Measurements from ENCODE around the gene IRAK3.
A peak's percentile ranks its signal among the peaks of the same experiment; 100 is the strongest.
"Not testable (repeated sequence)": the region's sequence is repeated elsewhere in the genome, so short reads cannot be mapped to it uniquely, and the experiment has no call there.

The IRAK3 gene

DNA sequence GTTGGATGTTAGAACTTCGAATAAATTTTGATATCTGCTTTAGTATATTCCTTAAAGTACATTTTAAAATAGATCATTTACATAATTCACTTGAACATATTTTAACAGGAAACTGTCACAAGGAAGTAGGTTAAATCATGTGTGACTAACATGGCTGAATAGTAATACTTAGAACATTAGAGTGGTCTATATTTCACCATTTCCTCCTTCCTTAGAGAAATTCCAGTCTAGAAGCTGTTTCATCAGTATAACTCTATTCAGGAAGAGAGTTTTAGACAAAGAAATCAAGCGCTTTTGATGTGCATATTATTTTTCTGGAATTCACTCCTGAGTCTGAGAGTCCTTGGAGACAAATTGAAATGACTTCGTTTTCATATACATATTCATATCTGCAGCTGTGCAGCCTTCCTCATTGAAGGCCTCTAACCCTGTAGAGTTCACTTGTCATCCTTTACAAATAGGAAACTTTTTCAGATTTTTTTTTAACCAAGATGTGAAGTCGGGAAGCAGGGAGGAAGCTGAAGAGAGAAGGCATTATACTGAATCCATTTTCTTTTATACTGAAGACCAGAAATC is 28.4 kb downstream of the IRAK3 start:
- H3K27ac Mint-ChIP-seq, result no peak overlapping the region
- peaks cover 22% of the 10 kb centered on the region for H3K27me3 Mint-ChIP-seq

DNA sequence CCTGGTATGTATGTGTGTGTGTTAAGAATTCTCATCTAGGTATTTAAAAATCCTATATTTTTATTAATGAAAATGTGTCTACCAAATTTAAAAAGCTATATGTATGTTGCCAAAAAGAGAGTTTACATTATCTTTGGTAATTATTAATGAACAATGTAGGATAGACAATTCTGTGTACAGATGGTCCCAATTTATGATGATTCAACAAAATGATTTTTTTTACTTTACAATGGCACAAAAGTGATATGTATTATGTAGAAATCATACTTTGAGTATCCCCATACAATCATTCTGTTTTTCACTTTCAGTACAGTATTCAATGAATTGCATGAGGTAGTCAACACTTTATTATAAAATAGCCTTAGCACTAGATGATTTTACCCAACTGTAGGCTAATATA is 39.4 kb downstream of the IRAK3 start:
- Mint-ChIP-seq H3K27ac (no peak overlapping the region), H3K4me3 (no peak overlapping the region), H3K27me3 (peaks cover 12% of the 10 kb centered on the region), H3K36me3 (ENCODE audit: low read depth) (no peaks in the 10 kb centered on the region), H3K4me1 (ENCODE audit: low read depth) (no peaks in the 10 kb centered on the region), H3K9me3 (no peaks in the 10 kb centered on the region)
- DNase-seq, result no peak

More for the DNA sequence above, 28.4 kb downstream of the IRAK3 start:
- peaks cover 9% of the 10 kb centered on the region for H3K9me3 Mint-ChIP-seq
- H3K4me1 Mint-ChIP-seq (ENCODE audit: low read depth), result peaks cover 3% of the 10 kb centered on the region
- H3K4me3 Mint-ChIP-seq, result no peak overlapping the region
- no peak for DNase-seq
- peaks cover 2% of the 10 kb centered on the region for H3K36me3 Mint-ChIP-seq (ENCODE audit: low read depth)

DNA sequence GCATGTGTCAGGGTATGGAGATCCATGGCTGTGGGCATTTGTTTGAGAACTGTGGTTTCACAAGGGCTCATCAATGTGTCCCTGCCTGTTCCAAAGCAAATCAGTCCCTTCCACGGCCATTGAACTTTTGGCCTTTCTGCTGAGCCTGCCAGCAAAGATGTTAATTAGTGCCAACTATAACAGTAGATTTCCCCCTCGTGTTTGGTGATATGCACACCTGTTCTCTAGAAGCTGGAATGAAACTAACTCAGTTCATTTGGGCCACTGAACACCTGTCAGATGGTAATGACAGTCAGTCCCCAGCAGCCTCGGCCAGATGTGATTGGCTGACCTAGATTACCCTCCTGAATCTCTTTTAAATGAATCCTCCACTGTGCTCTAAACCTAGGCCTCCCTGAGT is 43.2 kb downstream of the IRAK3 start:
- Mint-ChIP-seq H3K4me3 (no peak overlapping the region), H3K4me1 (ENCODE audit: low read depth) (peaks cover 6% of the 10 kb centered on the region), H3K27ac (no peak overlapping the region), H3K27me3 (peaks cover 33% of the 10 kb centered on the region), H3K9me3 (no peaks in the 10 kb centered on the region), H3K36me3 (ENCODE audit: low read depth) (no peaks in the 10 kb centered on the region)
- DNase-seq, result no peak

DNA sequence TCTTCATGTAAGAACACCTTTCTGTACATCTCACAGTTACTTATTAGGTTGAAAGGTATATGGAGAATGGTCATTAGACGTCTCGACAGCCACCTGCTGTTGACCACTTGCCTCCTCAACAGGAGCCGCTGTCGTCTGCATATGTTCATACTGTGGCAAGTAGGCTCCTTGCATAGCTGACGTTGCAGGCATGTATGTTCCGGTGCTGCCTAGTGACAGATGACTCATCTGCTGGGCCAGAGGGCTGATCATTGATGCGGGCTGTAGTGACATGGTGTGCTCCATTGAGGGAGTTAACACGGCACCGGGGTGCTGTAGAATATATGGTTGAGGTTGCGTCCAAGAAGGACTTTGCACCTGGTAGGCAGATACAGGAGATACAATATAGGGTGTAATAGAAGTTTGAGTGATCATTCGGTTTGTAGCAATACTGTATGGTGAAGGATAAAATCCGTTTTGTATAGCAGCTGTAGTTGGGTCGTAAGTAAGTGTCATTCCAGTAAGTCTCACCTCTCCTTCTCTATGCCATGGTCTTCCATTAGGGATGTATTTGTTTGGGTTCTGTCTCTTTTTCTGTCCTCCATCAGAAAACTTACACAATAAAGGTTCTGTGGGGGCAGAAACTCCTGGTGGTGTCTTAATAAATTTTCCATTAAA is 45.2 kb downstream of the IRAK3 start:
- H3K4me3 Mint-ChIP-seq; H3K4me1 Mint-ChIP-seq (ENCODE audit: low read depth); H3K36me3 Mint-ChIP-seq (ENCODE audit: low read depth); H3K27ac Mint-ChIP-seq; H3K9me3 Mint-ChIP-seq: not testable (repeated sequence)
- peaks cover 36% of the 10 kb centered on the region for H3K27me3 Mint-ChIP-seq
- peak; percentile 36 for DNase-seq

DNA sequence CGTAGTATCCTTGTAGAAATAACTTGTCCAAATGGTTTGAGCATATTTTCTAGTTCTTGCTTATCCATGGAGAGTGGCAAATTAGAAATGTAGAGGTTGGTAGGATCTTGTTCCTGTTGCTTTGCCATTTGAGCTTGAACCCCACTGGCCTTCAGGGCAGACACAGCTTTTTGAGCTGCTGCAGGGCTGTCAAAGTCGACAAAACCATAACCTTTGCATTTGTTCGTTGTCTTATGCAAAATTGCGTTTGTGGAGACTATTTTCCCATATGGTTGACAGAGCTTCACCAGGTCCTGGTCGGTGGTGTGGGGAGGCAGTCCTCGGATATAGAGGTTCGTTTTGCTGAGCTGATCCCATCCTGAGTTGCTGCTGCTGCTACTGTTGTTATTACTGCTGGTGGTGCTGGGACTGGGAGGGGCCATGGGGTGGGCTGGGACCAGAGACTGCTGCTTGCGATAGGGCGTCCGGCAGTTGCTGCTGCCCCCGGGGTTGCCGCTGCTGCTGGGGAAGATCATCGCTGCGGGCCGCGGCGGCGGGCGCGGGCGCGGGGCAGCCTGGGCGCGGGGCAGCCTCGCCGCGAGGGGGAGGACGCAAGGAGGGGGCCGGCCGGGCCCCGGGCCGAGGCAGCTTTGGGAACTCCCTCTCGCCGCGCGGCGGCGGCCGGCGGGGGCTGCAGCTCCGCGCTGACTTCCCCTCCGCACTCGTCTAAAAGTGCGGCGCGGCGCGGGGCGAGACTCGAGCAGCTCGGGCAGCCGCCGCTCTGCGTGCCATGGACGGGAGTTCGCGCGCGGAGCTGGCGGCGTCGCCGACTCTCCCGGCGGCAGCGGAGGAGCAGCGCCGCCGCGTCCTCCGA is 46.0 kb downstream of the IRAK3 start:
- peak; percentile 62 for DNase-seq
- not testable (repeated sequence) for H3K9me3 Mint-ChIP-seq; H3K36me3 Mint-ChIP-seq (ENCODE audit: low read depth); H3K4me1 Mint-ChIP-seq (ENCODE audit: low read depth); H3K27ac Mint-ChIP-seq
- H3K4me3 Mint-ChIP-seq, result peak overlapping the region; percentile 65
- H3K27me3 Mint-ChIP-seq, result peaks cover 41% of the 10 kb centered on the region

DNA sequence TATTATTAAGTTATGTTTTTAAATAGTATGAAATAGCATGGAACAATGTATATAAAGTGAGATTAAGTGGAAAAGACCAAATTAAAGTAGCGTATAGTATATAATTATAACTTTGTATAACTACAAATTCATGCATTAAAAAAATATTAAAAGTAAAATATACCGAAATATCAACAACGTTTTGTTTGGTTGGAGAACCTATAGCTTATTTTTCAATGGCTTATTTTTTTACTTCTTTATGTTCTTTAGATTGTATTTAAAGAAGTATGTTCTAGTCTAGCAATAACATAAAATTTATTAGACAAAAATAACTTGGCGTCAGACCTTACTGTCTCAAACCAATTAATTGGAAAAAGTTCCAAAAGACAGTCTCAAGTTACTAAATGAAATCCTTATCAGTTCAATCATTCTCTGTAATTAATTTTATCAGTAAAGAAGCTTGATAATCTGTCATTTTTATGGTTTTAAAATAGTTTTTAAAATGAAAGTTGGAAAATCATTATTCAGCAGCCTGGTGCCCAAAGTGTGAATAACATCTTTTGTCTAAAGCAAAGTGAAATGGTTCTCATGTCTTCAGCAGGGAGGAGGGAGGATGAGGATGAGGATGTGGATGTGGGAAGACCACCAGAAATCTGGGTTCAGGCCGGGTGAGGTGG is 46.7 kb downstream of the IRAK3 start:
- peaks cover 47% of the 10 kb centered on the region for H3K27me3 Mint-ChIP-seq
- H3K4me3 Mint-ChIP-seq, result peak overlapping the region; percentile 61
- no peaks in the 10 kb centered on the region for H3K9me3 Mint-ChIP-seq
- H3K4me1 Mint-ChIP-seq (ENCODE audit: low read depth), result peaks cover 6% of the 10 kb centered on the region
- no peak overlapping the region for H3K27ac Mint-ChIP-seq
- DNase-seq, result no peak
- H3K36me3 Mint-ChIP-seq (ENCODE audit: low read depth), result no peaks in the 10 kb centered on the region

DNA sequence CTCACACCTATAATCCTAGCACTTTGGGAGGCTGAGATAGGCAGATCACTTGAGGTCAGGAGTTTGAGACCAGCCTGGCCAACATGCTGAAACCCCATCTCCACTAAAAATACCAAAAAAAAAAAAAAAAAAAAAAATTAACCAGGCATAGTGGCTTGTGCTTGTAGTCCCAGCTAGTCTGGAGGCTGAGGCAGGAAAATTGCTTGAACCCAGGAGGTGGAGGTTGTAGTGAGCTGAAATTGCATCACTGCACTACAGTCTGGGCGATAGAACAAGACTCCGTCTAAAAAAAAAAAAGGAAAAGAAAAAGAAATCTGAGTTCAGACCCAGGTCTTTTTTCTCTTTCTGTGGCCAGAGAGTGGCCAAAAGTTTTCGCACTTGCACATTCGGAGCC is 47.3 kb downstream of the IRAK3 start:
- H3K9me3 Mint-ChIP-seq; DNase-seq; H3K27ac Mint-ChIP-seq; H3K36me3 Mint-ChIP-seq (ENCODE audit: low read depth); H3K4me1 Mint-ChIP-seq (ENCODE audit: low read depth): not testable (repeated sequence)
- Mint-ChIP-seq H3K27me3 (peaks cover 51% of the 10 kb centered on the region), H3K4me3 (peak overlapping the region; percentile 61)

DNA sequence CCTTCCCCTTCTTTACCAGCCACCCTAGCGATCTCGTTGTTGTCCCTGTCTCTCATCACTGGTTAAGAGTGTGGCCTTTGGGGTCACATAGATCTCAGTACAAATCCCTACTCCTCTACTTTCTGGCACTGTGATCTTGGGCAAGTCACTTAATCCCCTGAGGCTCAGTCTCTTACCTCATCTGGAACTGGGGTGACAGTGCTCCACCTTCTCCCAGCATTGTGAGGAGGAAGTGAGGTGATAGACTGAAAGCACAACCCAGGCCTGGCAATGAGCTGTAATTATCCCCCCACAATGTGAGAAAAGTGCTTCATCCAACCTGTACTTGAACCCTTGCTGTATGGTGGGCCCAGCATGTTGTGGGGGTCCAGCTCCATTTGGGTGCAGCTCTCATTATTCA is 48.0 kb downstream of the IRAK3 start:
- H3K9me3 Mint-ChIP-seq, result no peaks in the 10 kb centered on the region
- no peaks in the 10 kb centered on the region for H3K36me3 Mint-ChIP-seq (ENCODE audit: low read depth)
- peaks cover 52% of the 10 kb centered on the region for H3K27me3 Mint-ChIP-seq
- no peak overlapping the region for H3K27ac Mint-ChIP-seq
- no peak for DNase-seq
- no peak overlapping the region for H3K4me3 Mint-ChIP-seq
- peaks cover 6% of the 10 kb centered on the region for H3K4me1 Mint-ChIP-seq (ENCODE audit: low read depth)

DNA sequence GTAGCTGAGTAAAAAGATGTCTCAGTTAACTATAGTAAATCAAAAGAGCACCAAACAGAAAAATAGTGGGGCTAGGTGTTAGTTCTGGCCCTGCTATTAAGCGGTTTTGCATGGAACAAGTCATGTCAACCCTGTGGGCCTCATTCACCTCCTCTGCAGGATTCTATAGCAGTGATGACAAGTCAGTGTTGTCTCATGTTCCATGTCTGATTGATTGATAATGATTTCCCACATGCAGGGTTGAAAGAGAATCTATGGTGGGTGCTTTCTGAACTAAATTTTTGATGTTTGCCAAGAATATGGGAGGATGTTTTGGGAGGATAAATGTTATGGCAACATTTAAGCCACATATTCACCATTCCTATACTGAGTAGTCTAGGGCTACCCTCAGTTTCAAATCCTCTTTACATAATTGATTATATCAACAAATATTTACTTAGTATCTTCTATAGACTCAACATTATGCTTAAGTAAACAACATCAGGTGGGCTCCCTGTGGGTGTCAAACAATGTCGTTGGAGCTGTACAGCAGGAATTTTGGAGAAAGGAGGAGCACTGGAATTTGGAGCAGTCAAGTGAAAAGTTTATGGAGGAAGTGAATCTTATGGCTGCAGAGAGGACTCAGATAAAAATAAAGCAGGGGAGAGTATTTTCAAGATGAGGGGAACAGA is 48.6 kb downstream of the IRAK3 start:
- H3K9me3 Mint-ChIP-seq, result no peaks in the 10 kb centered on the region
- H3K36me3 Mint-ChIP-seq (ENCODE audit: low read depth), result no peaks in the 10 kb centered on the region
- peaks cover 6% of the 10 kb centered on the region for H3K4me1 Mint-ChIP-seq (ENCODE audit: low read depth)
- H3K4me3 Mint-ChIP-seq, result no peak overlapping the region
- H3K27me3 Mint-ChIP-seq, result peaks cover 52% of the 10 kb centered on the region
- DNase-seq, result no peak
- H3K27ac Mint-ChIP-seq, result no peak overlapping the region

DNA sequence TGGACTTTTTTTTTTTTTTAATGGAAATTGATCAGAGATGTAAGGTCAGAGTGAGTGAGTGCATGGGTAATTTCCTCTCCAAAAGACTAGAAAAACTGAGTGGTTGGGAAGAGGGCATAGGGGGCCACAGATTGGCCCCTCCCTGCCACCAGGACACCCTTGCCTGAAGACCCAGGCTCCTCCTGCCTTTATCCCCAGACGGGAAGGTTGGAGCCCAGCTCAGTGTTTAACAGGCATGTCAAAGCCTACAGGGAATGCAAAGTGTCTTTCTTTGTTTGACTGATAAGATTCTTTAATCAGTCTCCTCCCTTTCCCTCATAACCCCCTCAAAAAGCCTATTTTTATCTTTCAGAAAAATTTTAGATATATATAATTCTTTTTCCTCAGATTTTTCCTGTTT is 50.3 kb downstream of the IRAK3 start:
- H3K36me3 Mint-ChIP-seq (ENCODE audit: low read depth), result no peaks in the 10 kb centered on the region
- H3K9me3 Mint-ChIP-seq, result no peaks in the 10 kb centered on the region
- no peak overlapping the region for H3K27ac Mint-ChIP-seq
- H3K27me3 Mint-ChIP-seq, result peaks cover 44% of the 10 kb centered on the region
- DNase-seq, result no peak
- H3K4me1 Mint-ChIP-seq (ENCODE audit: low read depth), result peaks cover 4% of the 10 kb centered on the region
- H3K4me3 Mint-ChIP-seq, result no peak overlapping the region

DNA sequence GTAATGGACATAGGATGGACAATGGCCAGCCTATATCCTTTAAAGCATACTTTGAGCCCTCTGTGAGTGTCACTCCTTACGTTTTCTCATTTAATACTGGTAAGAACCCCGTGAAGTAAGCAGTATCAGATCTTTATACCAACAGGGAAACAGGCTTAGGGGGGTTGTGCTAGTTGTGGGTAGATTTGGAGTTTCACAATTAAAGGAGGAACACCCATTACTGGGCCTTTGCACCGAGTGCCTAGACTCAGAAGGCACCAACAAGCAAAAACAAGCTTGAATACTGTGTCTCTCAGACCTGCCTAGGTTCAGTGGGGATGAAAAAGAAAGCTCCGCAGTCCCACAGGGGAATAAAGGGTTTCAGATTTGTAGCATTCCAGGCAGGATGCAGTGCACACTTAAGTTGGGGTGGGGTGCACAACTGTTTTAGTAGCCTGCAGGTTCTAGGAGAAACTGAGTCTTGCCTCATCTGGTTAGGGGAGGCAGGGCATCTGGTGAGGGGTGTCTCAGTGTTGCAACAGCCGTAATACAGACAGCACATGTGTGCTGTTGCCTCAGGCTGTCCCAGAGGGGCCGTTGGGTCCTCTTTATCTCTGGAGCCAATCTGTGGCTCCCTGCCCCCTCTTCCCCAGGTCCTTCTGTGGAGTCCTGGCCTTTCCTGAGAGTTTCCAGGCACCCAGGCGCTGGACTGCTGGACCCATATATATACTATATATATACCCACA is 51.2 kb downstream of the IRAK3 start:
- no peaks in the 10 kb centered on the region for H3K36me3 Mint-ChIP-seq (ENCODE audit: low read depth)
- H3K27ac Mint-ChIP-seq, result no peak overlapping the region
- H3K27me3 Mint-ChIP-seq, result peaks cover 36% of the 10 kb centered on the region

DNA sequence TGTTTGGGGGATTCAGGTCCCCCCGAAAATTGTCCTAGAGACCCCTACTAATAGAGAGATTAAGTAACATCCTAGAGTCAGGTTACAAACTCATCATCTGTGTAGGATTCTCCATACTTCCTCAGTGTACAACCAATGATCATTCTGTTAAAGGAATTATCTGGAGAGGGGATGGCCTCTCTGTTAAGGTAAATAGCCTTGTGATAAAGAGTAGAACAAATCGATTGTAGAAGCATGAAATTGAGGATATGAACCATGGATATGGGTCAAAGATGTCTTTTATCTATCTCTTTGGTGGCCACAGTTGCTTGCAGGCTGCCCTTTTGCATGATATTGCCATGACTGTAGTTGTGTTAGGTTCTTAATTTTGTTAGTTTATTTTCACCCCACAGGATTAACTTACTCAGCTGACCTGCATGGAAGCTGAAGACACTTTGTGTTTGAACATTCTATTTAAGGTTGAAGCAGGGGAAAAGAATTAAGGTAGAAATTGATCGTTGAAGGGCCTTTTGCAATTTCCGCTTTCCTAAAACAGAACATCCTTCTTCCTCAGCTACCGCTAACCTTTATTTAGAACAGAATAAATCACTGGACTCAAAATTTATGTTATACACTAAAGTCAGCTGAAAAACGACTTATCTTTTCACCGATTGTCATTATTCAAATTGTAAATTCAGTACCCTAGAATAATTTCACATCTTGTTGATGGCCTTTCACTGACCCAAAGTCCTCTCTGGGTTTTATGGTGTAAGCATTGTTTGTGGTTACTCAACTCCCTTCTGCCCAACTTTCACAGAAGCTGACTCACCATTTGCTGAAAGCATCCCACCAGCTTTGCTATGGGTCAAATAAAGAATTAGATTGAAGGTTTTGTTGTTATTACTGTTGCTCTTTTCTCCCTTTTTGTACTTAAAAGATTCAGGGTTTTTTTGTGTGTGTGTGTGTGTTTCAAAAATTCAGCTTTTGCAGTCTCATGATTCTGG is 52.3 kb downstream of the IRAK3 start:
- Mint-ChIP-seq H3K36me3 (ENCODE audit: low read depth) (no peaks in the 10 kb centered on the region), H3K4me3 (no peak overlapping the region), H3K9me3 (no peaks in the 10 kb centered on the region), H3K27me3 (peaks cover 33% of the 10 kb centered on the region), H3K27ac (no peak overlapping the region), H3K4me1 (ENCODE audit: low read depth) (peaks cover 2% of the 10 kb centered on the region)
- no peak for DNase-seq

More for the DNA sequence above, 51.2 kb downstream of the IRAK3 start:
- Mint-ChIP-seq H3K4me1 (ENCODE audit: low read depth) (peaks cover 4% of the 10 kb centered on the region), H3K4me3 (no peak overlapping the region), H3K9me3 (no peaks in the 10 kb centered on the region)
- no peak for DNase-seq

DNA sequence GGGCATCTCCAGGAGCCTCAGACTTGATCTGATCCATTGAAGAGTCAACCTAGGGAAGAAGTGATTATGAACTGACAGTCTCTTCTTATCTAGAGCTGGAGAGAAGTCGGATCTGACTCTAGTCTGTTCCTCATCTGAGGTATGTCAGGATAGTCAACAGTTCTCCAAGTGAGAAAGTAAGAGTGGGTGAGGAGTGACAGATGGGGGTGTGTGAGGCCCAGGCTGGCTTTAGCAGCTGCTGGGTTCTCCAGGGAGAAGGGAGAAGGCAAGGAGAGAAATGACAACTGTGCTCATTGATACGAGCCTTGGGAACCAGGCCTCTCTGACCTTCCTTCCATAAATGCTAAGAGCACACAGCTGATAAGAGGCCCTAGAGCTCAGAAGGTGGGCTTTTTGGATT is 53.3 kb downstream of the IRAK3 start:
- no peak overlapping the region for H3K27ac Mint-ChIP-seq
- H3K4me3 Mint-ChIP-seq, result no peak overlapping the region
- H3K4me1 Mint-ChIP-seq (ENCODE audit: low read depth), result no peaks in the 10 kb centered on the region
- DNase-seq, result no peak
- H3K9me3 Mint-ChIP-seq, result no peaks in the 10 kb centered on the region
- no peaks in the 10 kb centered on the region for H3K36me3 Mint-ChIP-seq (ENCODE audit: low read depth)
- H3K27me3 Mint-ChIP-seq, result peaks cover 23% of the 10 kb centered on the region

All from activated T-cell treated with anti-CD3 and anti-CD28 coated beads, Interleukin-2, amount 50 U/mL, for 24 hours (primary cell).